HG03108 (cell line): ENCODE measurements around the gene AOC3.

ENCODE experiments used
- ATAC-seq: cut with Tn5 transposase; IDR thresholded peaks from one replicate; pipeline ENCODE4 v1.9.1; 2021; ENCODE audit warnings: moderate library complexity; ENCODE audit not compliant: unreplicated experiment

The AOC3 gene, protein sequence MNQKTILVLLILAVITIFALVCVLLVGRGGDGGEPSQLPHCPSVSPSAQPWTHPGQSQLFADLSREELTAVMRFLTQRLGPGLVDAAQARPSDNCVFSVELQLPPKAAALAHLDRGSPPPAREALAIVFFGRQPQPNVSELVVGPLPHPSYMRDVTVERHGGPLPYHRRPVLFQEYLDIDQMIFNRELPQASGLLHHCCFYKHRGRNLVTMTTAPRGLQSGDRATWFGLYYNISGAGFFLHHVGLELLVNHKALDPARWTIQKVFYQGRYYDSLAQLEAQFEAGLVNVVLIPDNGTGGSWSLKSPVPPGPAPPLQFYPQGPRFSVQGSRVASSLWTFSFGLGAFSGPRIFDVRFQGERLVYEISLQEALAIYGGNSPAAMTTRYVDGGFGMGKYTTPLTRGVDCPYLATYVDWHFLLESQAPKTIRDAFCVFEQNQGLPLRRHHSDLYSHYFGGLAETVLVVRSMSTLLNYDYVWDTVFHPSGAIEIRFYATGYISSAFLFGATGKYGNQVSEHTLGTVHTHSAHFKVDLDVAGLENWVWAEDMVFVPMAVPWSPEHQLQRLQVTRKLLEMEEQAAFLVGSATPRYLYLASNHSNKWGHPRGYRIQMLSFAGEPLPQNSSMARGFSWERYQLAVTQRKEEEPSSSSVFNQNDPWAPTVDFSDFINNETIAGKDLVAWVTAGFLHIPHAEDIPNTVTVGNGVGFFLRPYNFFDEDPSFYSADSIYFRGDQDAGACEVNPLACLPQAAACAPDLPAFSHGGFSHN

DNA sequence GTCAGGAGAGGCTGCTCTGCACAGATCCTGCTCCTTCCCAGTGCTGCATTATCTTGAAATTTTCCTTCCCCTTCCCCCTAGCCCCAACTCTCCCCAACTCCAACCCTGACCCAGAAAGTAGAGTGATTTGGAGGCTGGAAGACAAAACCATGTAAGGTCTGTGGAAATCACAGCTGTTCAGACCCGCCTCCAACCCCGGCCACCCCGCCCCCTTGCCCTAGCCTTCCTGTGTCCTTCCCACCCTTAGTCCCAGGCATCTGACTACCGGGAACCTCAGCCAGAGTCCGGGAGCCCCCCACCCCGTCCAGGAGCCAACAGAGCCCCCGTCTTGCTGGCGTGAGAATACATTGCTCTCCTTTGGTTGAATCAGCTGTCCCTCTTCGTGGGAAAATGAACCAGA, at the start of gene AOC3:
AOC3 (plus strand) TSS at position 246 of the 400 bp plus-strand sequence; CDS start at position 391, 145 bp downstream.
- ATAC-seq, result no peak

DNA sequence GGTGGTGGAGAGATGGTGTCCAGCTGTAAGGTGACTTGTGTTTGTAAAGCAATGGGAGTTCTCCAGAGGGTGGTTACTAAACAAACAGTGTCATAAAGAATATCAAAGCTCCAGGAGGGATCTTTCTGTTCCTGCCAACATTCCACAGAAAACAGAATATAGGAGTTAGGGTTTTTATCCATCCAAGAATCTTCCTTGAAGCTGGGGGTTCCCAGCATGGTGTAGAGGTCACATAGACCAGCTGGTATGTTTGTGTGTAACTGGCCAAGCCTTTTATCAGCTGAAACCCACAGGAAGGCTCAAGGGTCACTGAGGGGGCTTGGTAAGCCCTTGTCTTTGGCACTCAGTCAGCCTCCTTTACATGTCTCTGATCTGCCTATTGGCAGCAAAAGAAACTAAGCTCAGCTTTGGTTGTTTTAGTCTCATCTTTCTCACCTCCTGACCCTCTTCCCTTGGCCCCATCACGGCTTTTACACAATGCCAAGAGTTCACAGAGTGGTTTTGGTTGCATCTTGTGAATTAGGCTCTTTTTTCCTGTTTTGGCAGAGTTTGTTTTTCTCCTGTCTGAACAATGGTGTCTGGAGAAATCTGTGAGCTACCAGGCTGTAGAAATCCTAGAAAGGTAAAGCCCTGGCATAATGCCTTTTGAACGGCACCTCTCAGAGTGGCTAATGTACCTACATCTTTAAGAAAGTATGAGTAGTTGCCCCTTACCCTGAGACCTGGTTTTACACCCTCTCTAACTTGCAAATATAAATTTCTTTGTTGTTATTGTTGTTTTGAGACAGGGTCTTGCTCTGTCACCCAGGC, 47.7 kb upstream of the AOC3 start:
- ATAC-seq, result no peak

DNA sequence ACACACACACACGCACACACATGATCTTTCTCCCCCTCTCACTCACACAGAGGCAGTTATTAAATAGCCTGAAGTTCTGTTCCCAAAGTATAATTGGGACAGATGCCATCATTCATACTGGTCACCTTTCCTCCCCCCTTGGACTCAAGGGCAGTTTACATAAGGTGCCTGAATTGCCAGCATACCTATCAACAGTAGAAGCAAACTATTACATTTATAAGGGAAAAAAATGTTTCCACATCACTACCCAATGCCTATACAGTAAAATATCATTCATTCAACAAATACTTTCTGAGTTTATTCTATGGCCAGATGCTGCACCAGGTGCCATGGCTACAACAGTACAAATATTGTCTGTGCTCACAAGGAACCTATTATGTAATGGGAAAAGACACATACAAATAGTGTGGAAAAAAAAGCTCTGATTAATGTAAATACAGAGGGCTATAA, 46.1 kb upstream of the AOC3 start:
- ATAC-seq, result no peak

DNA sequence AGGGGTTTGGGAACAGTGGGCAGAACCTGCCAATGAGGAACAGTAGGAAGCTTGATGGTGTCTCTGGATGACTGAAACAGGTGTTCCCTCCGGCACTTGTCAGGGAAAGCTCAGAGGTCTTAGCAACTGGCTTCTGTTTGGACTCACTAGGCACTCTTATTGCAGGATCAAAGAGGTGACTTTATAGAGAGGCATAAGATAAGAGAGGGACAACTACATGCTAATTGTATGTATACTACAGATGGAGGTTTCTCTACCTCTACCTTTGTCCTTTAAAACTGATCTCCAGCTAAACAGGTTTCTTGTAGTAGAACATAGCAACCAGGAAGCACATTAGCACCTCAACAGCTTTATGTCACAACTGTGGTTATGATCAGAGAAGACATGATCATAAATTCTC, 44.8 kb upstream of the AOC3 start:
- ATAC-seq, result no peak

DNA sequence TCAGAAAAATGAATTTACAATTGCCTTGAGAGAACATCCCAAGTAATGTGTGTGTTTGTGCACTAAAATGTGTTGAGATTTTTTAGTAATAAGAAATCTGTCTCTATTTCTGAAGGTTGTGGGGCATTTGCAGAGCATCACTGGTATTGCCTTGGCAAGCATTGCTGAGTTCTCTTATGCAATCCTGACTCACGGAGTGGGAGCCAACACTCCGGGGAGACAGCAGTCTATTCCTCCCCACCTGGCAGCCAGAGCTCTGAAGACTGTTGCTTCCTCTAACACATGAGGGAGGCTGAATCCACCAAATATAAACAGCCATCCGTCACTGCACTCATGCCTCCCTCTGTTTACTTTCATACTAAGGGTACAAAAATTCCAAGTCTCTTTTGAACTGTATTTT, 41.7 kb upstream of the AOC3 start:
- no peak for ATAC-seq

DNA sequence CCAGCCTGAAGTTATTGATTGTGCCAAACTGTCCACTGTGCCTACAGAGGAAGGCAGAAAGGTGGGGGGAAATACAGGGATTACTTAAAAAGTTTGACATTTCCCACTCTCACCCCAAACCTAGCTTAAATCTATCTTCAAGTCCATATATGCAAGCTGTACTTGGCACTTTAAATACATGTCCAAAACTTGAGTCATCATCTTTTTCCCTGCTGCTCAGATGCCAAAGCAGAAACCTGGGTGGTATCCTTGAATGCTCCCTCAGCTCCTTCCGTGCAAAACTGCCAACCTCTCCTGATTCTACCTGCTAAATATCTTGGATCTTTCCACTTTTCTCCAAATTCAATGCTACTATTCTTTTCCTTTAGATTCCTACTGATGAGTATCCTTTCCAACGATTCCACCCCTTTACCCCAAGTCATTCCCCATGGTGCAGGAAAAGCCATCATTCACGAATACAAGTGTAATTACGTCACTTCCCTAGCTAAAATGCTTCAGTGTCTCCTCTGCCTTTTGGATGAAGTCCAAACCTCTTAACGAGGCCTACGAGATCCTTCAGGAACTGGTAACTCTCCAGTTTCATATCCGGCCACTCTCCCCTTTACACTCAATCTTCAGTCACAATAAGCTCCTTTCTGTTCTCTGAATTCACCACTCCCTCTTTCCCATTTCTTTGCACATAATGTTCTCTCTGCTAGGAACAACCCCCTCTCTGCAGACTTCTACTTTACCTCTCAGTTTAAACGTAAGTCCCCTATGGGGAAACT, 36.2 kb upstream of the AOC3 start:
- ATAC-seq, result no peak

DNA sequence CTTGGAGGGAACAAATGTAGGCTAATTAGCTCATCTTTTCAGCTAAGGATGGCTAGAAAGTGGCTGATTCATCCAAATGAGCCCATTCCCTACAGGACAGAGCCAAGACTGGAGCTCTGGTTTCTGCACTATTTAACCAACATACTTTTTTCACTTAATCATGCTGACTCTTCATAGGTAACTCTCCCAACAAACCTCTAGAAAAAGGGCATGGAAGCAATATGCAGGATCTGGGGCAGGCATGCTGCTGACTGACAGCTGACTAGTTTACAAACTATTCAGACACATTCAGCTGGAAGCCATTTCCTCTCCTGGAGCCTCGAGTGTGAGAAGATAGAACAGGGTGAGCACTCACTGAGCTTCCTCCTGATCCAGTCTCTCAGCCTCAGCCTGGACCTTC, 33.1 kb upstream of the AOC3 start:
- ATAC-seq, result no peak

DNA sequence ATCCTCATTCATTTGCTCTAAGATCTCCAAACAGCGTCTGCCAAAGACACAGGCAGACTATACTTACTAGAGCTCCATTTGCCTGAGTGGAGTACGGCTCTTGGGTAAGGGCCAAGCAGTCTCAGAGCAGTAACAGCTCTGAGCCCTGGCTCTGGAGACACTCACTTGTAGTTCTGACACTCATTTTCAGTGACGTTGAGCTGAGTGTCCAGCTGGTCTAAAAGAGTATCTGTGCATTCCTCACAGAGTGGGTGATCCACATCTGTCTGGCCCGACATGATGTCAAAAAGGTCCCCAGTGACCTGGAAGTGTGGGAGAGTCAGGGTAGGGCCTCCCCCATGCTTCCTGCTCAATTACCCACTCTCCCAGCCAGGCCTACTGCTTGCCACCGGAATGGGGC, 32.6 kb upstream of the AOC3 start:
- no peak for ATAC-seq

DNA sequence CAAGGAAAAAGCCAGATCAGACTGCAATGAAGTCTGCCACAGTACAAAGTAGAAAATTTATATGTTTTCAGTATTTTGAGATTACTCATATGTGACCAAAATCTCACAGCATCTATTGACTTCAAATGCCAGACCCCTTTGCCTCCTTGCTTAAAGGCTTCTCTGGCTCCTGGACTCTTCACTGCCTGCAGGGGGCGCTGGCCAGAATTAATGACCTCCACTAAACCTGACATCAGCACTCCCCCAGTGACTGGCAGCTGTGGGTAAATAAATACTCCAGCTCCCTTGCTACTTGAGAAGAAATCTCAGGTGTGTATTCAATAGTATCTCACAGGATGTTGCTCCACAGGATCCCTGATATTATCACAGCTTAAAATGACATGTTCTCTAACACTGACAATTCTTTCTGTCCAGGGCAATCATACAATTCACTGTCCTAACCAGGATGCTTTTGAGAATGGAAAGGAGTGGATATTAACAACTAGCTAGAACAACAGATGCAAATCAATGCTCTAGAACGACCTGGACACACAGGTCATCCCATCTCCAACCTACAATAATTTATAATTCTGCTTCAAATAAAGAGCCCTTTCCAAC, 31.0 kb upstream of the AOC3 start:
- no peak for ATAC-seq

DNA sequence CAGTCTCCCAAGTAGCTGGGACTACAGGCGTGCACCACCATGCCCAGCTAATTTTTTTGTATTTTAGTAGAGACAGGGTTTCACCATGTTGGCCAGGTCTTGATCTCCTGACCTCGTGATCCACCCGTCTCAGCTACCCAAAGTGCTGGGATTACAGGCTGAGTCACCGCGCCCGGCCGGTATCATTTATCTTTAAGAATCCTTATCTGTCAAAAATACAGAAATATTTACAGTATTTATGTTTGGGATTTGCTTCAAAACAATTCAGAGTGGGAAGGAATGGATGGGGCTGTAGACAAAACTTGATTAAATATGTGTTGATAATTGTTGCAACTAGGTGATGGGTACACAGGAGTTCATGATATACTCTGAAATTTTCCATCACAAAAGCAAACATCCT, 29.8 kb upstream of the AOC3 start:
- ATAC-seq, result no peak

DNA sequence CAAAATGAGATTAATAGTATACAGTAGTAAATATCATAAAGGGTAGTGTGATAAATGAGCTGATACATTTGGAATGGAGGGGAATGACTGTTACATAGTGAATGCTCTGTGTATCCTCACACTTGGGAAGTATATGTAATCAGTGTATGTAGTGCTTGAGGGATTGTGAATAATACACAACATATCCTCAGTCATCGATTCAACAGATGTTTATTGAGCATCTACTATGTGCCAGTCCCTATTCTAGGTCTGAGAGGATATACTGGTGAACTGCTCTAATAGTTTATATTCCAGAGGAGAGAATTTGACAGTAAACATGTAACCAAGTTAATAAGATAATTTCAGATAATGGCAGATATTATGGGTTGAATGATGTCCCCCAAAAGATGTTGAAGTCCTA, 23.5 kb upstream of the AOC3 start:
- no peak for ATAC-seq

DNA sequence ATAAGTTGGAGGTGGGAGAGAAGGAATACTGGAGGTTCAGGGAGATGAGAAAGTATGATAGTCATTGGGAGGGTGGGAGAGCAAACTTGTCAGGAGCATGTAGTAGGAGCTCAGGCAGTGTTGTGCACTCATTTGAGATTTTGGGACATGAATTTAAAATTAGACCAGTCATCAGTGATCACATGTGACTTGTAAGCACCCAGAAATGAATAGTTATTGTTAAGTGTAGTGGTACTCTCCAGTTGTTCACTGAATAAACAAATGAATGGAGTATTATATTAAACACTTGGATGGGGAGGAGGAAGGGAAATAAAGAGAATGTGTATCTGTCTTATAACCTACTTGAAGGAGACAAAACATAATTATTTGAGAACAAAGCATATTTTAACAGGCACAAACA, 20.0 kb upstream of the AOC3 start:
- no peak for ATAC-seq

DNA sequence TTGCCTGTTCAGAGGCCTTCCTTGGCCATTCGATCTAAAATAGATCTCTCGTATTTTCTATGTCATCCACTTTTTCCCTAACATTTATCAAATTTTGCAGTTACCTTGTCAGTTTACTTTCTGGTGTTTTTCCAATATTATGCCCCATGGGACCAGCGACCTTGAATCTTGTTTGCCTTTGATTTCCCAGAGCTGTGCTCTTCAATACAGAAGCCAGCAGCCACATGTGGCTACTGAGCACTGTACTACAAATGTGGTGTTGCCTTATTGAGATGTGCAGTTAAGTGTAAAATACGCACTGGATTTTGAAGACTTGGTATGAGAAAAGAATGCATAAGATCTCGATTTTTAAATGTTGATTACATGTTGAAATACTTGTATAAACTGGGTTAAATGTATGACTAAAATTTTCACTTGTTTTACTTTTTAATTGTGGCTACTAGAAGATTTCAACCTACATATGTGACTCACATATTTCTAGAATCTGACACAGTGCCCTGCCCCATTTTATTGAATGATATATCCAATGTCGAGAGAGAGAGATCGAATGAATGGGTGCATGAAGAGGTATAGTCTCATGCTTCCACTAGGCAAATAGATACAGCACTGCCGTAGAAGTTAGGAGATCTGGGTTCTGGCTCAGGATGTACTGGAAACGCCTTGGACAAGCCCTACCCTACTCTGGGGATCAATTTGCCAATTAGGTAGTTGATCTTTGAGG, 18.6 kb upstream of the AOC3 start:
- ATAC-seq, result no peak

DNA sequence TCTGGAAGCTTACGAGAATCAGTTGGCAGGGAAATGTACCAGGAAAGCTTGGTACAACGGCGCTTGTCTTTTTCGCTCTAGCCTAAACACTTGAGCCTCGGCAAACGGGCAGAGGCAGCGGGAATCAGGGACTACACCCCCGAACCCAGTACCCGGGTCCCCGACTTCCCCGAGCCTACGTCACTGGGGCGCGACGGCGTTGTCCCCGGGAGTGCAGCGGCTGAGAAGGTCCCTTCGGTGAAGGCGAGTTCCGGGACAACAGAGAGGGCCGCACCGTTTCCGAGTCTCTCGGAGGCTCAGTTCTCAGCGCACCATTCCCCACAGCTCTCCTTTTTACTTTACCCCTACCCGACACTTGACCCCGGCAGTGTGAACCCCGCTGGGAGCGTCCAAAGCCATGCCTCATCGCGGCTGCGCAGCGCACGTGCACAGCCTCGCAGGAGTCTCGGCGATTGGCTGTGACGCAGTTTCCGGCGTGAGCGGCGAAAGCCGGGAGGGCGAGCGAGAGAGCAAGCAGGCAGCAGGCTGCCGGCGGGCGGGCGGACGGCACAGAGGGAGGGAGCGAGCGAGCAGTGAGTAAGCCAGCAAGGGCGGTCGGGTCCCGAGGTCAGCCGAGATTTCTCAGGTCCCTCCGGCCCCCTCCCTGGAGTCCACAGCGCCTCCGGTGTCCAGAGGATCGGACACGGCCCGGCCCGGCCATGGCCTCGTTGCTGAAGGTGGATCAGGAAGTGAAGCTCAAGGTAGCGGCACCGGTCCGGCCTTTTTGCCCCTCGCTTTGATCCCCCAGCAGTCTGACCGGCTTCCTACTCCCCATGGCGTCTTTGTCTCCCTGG, 17.8 kb upstream of the AOC3 start, which contains the start of gene PSME3:
PSME3 (plus strand) TSS at position 464 of the 833 bp plus-strand sequence; CDS start at position 699, 235 bp downstream.
- ATAC-seq, result peak; percentile 77

DNA sequence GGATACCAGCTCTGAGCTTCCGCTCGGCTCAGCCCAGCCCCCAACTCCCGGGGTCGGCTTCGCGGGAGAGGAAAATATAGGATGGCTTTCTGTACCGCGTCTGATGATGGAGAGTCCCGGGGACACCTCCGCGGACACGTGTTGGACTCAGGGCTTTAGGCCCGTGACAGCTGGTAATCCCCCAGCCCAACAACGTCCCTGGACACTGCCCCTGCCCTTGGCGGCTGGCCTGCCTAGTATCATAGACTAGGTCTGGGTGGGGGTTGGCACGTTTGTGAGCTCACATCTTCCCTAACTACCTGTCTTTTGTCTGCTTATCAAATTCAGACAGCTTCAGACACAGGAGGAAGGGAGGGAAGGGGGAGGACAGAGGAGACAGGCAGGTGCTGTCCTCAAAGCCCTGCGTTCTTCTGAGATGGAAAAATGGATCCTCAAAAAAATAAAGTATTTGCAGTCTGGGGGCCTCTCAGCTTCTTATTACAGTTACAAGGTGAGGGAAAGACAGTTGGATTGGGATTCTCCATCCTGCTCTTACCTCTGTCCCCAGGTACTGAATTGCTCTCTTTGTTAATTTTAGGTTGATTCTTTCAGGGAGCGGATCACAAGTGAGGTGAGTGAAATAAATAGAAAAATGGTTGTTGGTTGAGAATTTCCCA, 17.1 kb upstream of the AOC3 start:
- peak; percentile 15 for ATAC-seq

DNA sequence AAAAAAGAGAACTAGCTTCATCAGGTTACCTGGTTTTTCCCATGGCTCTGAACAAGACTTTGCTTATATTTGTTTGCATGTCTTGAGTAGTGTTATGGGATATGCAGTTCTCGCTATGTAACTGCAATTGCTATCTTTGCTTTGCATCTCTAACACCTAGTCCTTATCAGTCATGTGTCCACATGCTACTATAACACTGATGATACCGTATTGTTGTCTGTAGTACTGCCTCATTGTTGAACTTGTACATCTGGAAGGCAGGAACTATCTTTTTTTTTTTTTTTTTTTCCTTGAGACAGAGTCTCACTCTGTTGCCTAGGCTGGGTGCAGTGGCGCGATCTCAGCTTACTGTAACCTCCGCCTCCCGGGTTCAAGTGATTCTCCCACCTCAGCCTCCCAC, 15.3 kb upstream of the AOC3 start:
- no peak for ATAC-seq

DNA sequence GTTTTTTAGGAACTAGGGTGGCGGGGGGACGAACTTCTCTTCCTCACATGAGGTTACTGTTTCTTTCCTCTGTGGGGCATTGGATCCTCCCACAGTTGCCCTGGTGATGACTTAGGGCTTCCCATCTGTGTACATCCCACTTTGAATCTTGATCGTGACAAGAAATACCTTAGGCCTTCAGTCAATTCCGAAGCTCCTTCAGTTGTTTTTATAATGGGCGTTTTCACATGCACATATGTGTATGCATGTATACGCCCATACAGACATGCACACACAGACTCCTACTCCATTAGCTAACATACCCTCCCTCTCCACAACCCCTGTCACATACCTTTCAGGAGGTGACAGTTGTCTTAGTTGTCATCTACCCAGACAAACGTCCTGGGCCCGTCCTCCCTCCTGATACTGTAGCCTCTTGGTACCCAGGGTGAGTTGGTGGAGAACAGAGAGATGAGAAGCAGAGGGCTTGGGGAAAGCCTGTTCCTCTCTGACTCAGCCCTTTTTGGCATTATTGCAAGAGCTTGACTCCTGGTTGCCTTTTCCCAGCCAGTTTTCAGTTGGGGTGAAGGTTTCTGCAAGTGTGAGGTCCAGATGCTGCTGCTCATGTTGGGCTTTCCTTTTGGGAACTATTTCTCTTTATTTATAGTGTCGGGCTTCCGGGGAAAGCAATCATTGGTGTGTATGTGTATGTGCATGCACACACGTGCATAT, 8.9 kb upstream of the AOC3 start:
- no peak for ATAC-seq
